Left kidney (tissue), 2 donors: ENCODE data around the gene SUGP1. TPM values are rescaled to one million over a fixed set of nuclear protein-coding genes. Genes with fewer than 3 reads are reported as not detected.

Experiments
- DNase-seq: peaks from one replicate; pipeline ENCODE4 v3.0.0-alpha.2; 2013
- polyA plus RNA-seq: library from polyadenylated mRNA; unstranded; fragments of 120-200 nt; gene quantifications from one replicate; pipeline ENCODE4 v1.2.1, GENCODE V29; 2013; ENCODE audit not compliant: insufficient read length

Gene SUGP1
- polyA plus RNA-seq, 1 donor = 57.4 TPM

DNA sequence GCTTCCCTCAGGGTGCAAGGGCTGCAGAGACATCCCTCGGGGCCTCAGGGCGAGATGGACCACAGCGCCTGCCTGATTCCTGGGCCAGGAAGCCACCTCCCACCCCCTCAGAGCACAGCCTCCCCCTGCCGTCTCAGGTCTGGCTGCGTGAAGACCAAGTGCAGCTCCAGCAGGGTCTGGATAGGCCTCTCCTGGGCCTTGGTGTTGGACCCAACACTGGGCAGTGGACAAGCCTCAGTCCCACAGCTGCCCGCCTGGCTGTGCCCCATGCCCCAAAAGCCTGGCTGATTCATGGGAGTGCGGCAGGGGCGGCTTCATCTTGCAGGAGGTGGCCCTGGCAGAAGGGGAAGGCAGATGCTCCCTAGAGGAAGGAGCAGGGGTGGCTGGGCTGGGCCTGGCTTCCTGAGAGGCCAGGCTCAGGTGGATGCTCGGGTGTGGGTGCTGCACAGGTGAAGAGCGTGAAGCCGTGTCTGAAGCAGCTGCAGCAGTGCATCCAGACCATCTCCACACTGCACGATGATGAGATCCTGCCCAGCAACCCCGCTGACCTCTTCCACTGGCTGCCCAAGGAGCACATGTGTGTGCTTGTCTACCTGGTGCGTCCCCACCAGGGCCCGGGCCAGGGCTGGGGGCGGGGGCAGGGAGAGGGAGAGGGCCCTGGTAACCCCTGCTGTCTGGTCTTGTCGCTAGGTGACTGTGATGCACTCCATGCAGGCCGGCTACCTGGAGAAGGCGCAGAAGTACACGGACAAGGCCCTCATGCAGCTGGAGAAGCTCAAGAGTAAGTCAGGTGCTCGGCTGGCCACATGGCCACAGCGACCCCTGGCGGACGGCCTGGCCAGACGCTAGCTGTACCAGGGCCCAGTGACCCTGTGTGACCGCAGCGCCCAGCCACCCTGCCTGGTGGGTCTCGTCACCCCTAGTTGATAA, 22.0 kb upstream of the SUGP1 start:
- no peak for DNase-seq

DNA sequence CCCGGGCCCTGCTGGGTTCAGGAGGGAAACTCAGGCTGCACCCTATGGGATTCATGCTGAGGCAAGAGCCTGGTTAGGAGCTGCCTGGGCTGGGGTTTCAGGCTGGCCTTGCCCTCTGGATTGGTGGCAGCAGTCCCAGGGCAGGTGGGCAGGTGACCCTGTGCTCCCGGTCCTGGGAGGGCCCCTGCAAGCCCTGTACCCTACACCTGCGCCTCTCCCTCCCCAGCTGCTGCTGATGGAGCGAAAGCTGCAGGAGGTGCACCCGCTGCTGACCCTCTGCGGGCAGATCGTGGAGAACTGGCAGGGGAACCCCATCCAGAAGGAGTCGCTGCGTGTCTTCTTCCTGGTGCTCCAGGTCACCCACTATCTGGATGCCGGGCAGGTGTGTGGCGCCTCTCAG, 20.7 kb upstream of the SUGP1 start:
- DNase-seq = no peak

DNA sequence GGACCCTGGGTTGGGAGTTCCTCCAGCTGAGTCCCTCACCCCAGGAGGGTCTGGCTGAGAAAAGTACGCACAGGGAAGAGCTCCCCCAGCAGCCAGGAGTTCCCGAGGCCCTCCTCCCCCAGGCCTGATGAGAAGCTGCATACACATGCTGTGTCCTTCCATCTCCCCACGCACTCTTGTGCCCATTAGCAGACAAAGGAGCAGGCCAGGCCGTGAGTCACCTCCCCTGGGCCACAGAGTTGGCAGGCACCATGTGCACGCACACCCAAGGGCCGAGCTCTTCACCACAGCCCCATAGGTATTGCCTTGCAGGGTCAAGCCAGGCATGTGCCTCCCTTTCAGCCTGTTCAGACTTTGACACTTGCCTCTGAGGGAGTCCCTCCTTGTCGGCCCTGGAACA, 17.8 kb upstream of the SUGP1 start:
- no peak for DNase-seq

DNA sequence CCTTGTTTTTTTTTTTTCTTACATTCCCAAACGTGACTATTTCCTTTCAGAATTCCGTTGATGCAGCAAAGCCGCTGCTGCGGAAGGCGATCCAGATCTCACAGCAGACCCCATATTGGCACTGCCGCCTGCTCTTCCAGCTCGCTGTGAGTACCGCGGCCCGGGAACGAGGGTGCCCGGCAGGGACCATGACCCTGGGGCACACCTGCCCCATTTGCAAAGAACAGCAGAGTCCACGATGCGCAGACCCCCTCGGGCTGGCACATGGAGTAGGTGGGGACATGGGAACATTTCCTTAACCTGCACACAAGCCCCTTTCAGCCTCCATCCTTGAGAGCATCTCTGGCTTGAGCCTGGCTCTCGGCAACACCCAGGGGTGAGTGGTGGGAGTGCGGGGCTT, 16.8 kb upstream of the SUGP1 start:
- DNase-seq = no peak

DNA sequence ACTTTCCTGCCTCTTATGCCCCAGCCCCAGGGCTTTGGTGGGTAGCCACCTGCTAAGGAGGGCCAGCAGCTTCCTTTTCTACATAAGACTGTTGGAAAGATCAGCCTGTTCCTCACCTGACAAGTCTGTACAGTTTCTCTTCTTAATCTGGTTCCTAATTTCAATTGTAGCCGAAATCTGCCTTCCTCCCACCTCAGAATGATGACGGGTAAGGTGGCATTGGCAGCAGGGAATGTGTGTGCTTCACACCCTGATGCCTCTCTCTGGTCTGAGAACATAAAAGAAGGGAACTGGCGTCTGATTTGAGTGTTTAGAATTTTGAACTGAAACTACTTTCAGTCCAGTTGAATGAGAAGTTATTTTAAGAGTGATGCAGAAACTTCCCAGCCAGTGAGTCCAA, 16.3 kb upstream of the SUGP1 start:
- DNase-seq = no peak

DNA sequence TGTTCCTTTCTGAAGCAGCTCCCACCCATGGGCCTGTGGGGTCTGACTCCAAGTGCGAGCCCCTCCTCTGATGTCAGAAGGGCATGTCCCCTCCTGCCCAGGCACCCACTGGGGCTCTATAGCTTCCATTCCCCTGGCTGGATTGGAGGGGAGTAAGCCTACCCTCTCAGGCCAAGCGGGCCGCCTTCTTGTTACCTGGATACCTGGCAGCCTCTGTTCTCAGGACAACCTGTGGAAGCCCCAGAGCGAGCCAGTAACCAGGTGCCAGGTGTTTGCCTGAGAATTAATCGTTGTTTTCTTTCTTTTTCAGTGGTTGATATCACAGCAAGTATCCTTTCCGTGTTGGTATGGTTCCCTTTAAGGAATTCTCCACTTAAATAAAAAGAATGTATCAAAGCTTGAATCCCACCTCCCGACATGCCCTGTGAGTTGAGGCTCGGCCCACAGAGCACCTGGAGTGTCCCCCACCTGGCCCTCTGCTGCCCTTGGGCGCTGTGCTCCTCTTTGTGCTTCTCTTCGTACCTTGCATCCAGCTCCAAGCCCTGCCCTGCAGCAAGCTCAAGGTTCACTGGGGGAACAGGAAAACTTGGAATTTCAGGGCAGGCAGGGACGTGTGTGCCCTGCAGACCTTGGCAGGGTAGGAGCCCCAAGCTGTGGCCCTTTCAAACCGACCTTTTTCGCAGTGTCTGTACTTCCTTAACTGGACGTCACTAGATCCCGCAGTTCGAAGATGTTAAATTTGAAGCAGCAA, 15.3 kb upstream of the SUGP1 start:
- DNase-seq = no peak

DNA sequence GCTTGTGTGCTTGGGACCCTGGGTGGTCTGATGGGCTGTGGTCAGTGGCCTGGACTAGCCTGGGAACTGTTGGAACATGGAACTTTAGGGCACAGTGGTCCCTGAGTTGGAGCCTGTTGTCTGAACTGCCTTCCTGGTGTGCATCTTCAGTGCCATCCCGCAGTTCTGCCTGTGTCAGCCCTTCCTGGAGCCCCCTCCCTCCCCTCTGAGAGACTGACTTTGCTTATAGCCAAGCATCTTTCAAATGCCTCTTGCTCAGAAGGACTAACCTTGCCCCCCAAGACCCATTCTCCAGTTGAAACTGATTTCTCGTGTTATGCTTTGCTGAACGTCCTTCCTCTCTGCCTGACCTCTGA, 14.7 kb upstream of the SUGP1 start:
- no peak for DNase-seq

DNA sequence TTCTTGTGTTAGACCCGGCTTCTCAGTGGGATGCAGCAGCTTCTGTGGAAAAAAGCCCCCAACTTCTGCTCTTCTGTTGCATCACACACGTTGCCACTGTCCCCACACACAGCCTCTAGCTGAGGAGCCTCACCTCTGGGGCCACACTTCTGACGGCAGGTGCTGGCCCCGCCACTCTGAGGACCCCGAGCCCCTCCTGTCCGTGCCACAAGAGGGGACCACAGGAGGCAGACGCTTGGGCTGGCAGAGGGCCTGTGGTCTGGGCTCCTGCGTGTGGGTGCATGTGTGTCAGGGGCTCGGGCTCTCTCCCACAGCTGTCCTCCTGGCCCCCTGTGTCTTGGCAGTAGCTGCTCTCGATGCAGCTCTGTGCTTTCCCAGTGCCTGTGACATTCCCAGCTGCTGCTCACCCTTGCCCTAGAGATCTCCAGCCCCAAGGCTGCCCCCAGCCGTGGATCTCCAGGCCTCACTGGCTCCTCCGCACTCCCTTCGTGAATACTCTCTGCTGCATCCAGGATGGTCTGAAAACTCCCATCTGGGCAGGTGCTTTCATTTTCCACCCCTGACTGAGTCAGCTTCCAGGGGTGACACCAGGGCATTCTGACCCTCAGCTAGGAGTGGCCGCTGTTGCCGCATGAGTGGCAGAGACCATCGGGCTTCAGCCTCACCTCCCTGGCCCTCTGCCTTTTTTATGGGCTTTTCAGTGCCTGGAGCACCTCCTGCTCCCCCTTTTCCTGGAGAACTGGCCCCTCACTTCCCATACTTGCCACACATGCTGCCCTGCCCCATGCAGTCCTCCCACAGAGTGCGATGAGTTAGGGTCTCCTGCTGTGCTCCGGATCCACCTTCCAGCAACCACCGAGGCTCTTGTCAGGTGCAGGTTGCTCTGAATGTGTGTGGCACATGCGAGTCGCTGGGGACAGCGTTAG, 14.0 kb upstream of the SUGP1 start:
- DNase-seq = no peak

DNA sequence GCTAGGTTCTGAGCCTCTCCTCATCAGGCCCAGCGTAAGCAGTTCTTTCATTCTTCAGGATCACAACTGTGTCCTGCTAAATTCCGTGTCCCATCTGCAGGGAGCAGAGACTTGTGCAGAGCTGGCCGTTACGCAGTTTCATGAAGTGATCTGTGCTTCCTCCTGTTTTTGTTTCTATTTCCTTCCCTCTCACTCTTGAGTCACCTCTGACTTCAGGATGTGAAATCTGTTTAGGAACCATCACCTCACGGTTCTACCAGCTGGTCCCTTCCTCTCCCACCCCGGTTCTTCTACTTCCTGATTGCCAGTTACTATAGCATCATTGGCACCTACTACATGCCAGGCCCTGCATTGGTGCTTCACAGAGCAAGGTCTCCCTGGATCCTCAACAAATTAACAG, 8.8 kb upstream of the SUGP1 start:
- no peak for DNase-seq

DNA sequence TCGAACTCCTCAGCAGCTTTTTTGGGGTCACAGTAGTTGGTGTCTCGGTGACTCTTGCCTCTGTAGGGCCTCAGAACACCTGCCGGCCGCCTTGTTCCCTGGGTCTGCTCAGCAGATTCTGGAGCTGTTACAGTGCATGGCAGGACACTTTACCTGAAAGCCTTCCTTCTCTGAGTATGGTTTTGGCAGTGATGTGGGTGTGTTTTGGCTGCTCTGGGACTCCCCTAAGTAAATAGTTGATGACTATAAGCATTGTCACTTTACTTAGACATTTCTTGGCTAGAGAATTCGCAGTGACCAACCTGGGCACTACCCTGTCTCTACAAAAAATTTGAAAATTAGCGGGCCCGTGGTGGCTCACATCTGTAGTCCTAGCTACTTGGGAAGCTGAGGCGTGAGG, 7.4 kb upstream of the SUGP1 start:
- no peak for DNase-seq

DNA sequence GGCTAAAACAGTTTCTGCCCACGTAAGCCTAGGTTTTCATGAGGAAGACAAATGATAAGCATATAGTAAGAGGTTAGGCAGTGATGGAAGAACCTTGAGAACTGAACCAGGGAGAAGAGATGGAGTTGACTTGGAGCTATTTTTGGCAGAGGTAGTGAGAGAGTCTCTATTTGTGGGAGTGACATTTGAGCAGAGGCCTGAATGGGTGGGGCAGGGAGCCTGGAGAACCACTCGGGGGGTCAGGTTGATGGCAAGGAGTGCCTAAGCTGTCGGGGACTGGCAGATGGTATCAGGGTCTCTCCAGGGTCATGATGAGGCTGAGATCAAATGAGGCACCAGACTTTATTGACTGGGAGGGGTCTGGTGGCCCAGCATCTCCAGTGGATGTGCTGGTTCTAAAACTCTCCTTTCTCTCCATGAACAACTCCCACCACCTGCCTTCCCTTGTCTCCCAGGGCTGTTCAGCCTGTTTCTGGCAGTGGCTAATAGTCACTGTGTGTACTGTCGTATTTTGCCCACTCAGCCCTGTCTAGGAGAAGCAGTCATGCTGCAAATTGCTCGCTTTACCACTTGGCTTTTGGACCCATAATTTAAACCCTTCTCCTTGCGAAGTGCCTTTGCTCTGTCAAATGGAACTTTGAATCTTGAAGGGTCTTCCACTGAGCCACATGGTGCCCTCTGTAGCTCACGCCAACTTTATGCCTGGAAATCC, 3.9 kb upstream of the SUGP1 start:
- DNase-seq = no peak

DNA sequence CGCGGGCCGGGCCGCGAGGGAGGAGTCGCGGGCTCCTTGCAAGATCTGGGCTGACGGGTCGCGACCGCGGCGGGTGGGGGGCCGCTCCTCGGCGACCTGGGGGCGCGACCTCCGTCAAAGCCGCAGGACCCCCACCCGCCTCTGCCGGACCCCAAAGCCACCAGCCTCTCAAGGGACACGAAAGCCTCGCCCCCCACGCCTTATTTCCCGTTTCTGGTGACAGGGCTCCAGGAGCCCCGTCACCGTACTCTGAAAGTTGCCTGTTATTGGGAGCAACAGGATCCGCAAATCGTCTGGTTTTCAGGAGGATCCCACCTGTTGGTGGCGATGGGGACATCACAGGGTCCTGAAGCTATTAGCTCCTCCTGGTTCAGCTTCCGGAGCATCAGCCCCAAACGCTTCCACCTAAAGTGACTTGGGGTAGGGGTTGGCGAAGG, 850 bp upstream of the SUGP1 start:
- no peak for DNase-seq

DNA sequence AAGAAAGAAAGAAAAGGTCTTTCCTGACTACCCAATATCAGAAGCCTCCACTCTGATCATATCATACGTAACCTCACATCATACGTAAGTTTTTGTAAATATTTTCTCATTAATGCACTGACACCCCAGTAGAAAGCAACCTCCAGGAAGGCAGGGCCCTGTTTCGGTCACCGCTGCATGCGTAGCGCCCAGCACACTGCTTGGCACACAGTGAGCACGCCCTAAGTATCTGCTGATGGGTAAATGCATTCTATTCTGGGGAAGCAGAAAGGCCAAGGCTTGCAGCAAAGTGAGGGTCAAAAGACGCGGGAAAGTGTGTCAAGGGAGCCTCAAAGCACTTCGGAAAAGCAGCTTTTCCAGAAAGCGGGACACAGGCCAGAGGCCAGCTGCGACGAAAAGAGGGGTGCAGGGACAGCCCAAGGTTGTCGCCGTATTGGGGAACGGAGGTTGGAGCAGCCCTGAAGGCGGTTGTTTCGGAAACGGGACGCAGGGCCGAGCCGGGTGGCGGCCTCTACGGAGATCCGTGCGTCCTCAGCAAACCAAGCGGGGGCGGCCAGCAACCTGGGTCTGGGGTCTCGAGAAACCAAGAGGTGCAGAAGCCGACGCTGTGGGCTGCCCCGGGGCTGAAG, 463 bp downstream of the SUGP1 start:
- DNase-seq = no peak

DNA sequence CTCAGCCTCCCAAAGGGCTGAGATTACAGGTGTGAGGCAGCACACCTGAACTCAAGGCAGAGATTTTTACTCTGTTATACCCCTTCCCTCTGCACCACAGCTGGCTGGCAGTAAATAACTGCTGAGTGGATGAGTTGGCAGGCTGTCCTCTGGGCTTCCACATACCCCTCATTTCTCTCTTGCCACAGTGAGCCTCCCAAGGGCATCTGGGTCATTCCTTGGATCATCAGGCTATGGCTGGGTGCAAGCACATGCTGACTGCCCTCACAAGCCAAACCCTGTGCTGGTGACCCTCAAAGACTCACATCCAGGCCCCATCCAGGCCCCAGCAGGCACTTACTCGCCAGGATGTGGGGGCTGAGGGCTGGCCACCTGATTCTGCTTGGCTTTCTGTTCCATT, 4.2 kb downstream of the SUGP1 start:
- DNase-seq = no peak

DNA sequence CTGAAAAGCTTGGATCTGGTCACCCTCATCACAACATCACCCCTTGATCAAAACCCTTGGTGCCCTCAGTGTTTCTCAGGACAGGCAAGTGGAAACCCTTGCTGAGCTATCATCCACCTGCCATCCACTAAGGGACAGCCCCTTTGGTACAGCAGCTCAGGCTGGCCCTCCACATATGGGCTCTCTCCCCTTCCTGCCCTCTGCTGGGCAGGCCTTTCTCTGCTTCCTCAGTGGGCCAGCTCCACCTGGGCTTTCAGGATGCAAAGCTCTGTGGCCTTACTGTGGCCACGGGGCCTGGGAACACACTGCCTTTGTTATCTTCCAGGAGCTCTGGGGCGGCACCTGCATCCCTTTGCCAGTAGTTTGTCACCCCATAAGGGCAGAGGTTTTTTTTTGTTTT, 4.9 kb downstream of the SUGP1 start:
- DNase-seq = no peak

DNA sequence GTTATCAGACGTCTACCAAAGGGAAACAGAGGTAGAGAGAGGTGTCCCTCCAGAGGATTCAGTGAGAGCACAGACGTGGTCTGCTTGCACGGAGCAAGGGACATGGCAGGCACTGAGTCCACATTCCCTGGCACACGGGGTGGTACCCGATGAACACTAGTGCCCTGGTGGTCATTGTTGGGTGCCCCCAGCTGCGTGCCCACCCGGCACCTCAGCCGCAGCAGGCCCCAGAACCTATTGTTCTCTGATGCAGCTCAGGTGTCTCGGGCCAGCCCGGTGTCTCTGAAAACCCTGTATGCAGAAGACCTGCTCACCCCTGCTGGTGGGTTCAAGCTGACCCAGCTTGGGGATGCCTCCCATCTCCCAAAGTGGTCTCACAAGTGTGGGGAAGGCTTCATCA, 11.9 kb downstream of the SUGP1 start:
- no peak for DNase-seq

DNA sequence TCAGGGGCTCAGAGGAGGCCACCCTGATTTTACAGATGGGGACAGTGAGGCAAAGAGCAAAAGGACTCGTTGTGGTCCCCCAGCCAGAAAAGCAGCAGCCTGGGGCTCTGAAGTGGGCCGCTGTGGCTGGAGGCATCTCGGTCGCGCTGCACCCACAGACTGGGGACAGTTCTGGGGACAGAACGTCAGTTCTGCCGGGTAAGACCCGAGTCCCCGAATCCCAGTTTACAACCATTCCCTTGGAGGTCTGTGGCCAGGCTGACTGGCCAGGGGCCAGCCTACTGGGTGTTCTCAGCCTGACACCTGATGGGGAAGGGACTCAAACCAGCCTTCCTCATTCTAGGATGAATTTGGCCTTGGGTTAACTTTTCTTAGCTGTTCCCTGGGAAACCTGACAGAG, 14.1 kb downstream of the SUGP1 start:
- no peak for DNase-seq

DNA sequence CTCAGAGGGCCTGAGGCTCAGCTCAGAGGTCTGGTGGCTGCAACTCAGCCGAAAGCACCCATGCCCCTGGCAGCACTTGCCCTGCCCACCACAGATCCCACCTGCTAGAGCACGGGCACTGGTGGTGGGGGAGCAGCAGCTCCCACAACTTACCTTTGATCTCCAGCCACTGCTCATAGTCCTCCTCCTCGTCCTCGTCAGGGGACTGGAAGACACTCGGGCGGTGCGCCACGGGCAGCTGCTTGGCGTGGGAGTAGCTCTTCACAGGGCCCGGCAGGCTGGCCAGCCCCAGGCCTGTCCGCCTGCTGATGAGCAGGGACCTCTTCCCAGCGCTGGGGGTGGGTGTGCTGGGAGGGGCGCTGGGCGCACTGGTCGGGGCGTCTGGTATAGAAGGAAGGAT, 14.6 kb downstream of the SUGP1 start:
- DNase-seq = no peak

DNA sequence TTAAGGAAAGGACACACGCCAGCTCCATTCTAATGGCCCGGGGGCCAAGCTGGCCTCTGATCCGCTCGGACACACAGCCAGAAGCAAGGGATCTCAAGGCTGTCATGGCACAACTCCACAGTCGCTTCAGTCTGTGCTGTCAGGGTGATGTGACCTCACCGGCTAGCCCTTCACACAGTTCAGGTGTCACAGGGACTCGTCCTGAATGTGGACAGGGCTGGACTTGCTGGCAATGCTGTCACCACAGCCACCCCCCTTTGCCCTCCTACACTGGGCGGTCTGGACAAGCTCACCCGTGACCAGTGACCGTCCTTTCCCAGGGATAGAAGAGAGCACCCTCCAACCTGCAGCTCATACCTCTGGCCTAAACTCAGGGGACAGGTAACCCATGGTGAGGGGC, 15.2 kb downstream of the SUGP1 start:
- DNase-seq = no peak

DNA sequence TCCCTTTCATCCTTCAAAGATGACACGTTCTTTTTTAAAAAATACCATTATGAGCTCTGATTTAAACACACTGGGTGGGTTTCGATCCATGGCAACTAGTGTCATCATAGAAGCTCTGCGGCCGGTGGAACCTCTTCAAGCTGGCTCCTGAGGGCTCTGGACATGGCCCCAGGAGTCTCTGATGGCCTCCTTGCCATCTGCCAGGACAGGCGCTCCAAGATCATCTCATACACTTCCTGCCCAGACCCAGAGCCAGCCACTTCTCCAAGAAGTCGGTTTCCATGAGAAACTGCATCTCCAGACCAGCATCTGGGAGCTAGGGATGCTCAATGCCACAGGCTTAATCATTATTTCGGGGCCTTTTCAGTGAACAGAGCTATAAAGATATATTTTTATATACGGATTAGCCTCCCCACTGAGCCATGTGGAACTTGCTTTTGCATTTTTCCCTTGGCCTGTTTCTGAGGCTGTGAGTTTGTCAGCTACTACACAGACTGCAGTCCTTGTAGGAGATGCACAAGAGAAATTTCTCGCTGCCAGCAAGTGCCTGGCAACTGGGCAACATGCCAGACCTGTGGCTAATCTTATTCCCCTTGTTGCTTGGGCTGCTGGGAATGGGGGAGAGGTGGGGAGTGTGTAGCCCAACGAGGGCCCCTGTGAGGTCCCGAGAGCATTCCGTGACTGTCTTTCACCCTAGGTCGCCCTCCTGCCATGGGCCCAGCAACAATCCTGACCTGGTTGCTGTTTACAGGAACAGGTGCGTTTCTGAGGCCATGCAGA, 15.9 kb downstream of the SUGP1 start:
- no peak for DNase-seq

DNA sequence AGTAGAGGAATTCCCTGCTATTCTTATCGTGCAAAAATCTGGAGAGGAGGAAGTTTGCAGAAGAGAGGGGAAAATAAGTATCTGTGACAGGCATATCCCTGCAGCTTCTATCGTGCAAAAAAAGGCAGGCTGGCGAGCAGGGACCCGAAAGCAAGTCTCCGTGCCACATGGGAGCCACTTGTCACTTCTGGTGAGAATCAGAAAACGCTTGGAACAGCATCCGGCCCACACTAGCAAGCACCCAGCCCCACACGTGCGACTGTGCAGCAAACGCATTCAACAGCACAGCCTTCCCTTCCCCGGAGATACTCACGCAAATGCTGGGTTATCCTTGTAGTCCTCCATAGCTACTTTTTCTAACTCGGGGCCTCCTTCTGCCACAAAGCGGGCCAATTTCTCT, 16.9 kb downstream of the SUGP1 start:
- no peak for DNase-seq
